Measurements from ENCODE around the gene ATP10A. TPM values are rescaled to one million over a fixed set of nuclear protein-coding genes. Genes with fewer than 3 reads are reported as not detected.
"Not testable (repeated sequence)": the region's sequence is repeated elsewhere in the genome, so short reads cannot be mapped to it uniquely, and the experiment has no call there.

The ATP10A gene
- polyA plus RNA-seq, 1 donor (not counting 4 experiments of a cell fraction or from before 2014, with no cell fraction given): not detected

DNA sequence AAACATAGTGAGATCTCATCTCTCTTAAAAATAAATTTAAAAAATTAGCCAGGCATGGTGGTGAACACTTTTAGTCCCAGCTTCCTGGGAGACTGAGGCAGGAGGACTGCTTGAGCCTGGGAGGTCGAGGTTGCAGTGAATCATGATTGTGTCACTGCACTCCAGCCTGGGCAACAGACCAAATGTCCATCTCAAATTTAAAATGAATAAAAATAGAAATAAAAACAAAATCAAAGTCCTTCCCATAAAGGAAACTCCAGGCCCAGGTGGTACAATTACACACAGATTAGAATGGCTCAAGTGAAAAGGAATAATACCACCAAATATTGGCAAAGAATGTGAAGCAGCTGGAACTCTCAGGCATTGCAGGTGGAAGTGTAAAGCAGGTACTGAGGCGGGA is 19.3 kb upstream of the ATP10A start:
- no peak overlapping the region for H3K4me2 ChIP-seq (ENCODE audit: control insufficient read depth, extremely low read depth, insufficient read depth, low read depth, low read length)
- H3K4me3 ChIP-seq (ENCODE audit: control insufficient read depth in 2 of 3, extremely low read depth in 1 of 3, insufficient read depth in 2 of 3, low read depth in 1 of 3, low read length in 3 of 3): no peak overlapping the region
- H3K36me3 ChIP-seq (ENCODE audit: control insufficient read depth in 2 of 2, extremely low read depth in 1 of 2, insufficient read depth in 2 of 2, low read length in 2 of 2): no peaks in the 10 kb centered on the region
- H3K9me3 ChIP-seq (ENCODE audit: control insufficient read depth, low read depth, low read length): peaks cover 3% of the 10 kb centered on the region
- FAIRE-seq (no peak), DNase-seq (ENCODE audit: low read depth, low spot score) (no peak)
- no peaks in the 10 kb centered on the region for H4K20me1 ChIP-seq (ENCODE audit: control insufficient read depth, extremely low read depth, insufficient read depth, low read length)
- no peaks in the 10 kb centered on the region for H3K9me1 ChIP-seq (ENCODE audit: control insufficient read depth, extremely low read depth, insufficient read depth, low read length)
- no peak overlapping the region for H2AFZ ChIP-seq (ENCODE audit: control insufficient read depth, low read length)
- no peaks in the 10 kb centered on the region for H3K79me2 ChIP-seq (ENCODE audit: control insufficient read depth, insufficient read depth, low read length)
- TF ChIP-seq EZH2 (IDR thresholded peaks at IDR 0.05; ENCODE audit: low read length): no peak
- TF ChIP-seq, protein P1, sequence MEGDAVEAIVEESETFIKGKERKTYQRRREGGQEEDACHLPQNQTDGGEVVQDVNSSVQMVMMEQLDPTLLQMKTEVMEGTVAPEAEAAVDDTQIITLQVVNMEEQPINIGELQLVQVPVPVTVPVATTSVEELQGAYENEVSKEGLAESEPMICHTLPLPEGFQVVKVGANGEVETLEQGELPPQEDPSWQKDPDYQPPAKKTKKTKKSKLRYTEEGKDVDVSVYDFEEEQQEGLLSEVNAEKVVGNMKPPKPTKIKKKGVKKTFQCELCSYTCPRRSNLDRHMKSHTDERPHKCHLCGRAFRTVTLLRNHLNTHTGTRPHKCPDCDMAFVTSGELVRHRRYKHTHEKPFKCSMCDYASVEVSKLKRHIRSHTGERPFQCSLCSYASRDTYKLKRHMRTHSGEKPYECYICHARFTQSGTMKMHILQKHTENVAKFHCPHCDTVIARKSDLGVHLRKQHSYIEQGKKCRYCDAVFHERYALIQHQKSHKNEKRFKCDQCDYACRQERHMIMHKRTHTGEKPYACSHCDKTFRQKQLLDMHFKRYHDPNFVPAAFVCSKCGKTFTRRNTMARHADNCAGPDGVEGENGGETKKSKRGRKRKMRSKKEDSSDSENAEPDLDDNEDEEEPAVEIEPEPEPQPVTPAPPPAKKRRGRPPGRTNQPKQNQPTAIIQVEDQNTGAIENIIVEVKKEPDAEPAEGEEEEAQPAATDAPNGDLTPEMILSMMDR (optimal IDR thresholded peaks at IDR 0.05 in 1 of 3, IDR thresholded peaks at IDR 0.05 in 1 of 3, conservative IDR thresholded peaks at IDR 0.05 in 1 of 3; ENCODE audit: extremely low read depth in 1 of 3, insufficient read depth in 2 of 3, low read length in 3 of 3): no peak
- H3K9ac ChIP-seq (ENCODE audit: control insufficient read depth, extremely low read depth, insufficient read depth, low read length): no peak overlapping the region
- no peak overlapping the region for H3K27ac ChIP-seq (ENCODE audit: control insufficient read depth, insufficient read depth, low read length)
- H3K27me3 ChIP-seq (ENCODE audit: control insufficient read depth, extremely low read depth, insufficient read depth, low read length): no peaks in the 10 kb centered on the region
- dilution Hi-C loops (cut with MboI; ENCODE audit: extremely low pct_ligation_motif_present, low sequenced_read_pairs): no loop called here
- H3K4me1 ChIP-seq (ENCODE audit: control insufficient read depth, extremely low read depth, insufficient read depth, low read length): no peaks in the 10 kb centered on the region

DNA sequence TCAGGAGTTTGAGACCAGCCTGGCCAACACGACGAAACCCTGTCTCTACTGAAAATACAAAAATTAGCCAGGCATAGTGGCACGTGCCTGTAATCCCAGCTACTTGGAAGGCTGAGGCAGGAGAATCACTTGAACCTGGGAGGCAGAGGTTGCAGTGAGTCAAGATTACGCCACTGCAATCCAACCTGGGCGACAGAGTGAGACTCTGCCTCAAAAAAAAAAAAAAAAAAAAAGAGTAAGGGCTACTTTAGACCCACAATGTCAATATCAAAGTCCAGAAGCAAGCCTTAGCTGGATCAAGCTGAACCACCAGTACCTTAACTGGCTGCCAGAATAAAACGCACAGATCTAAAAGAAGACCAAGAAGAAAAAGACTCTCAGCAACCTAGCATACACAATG is 17.8 kb upstream of the ATP10A start:
- H3K9me1 ChIP-seq (ENCODE audit: control insufficient read depth, extremely low read depth, insufficient read depth, low read length); H3K27ac ChIP-seq (ENCODE audit: control insufficient read depth, insufficient read depth, low read length); H3K9ac ChIP-seq (ENCODE audit: control insufficient read depth, extremely low read depth, insufficient read depth, low read length); H4K20me1 ChIP-seq (ENCODE audit: control insufficient read depth, extremely low read depth, insufficient read depth, low read length); H3K4me3 ChIP-seq (ENCODE audit: control insufficient read depth in 2 of 3, extremely low read depth in 1 of 3, insufficient read depth in 2 of 3, low read depth in 1 of 3, low read length in 3 of 3); H3K4me2 ChIP-seq (ENCODE audit: control insufficient read depth, extremely low read depth, insufficient read depth, low read depth, low read length); dilution Hi-C loops (cut with MboI; ENCODE audit: extremely low pct_ligation_motif_present, low sequenced_read_pairs); H2AFZ ChIP-seq (ENCODE audit: control insufficient read depth, low read length); H3K36me3 ChIP-seq (ENCODE audit: control insufficient read depth in 2 of 2, extremely low read depth in 1 of 2, insufficient read depth in 2 of 2, low read length in 2 of 2); DNase-seq (ENCODE audit: low read depth, low spot score); H3K4me1 ChIP-seq (ENCODE audit: control insufficient read depth, extremely low read depth, insufficient read depth, low read length); H3K27me3 ChIP-seq (ENCODE audit: control insufficient read depth, extremely low read depth, insufficient read depth, low read length); FAIRE-seq; H3K9me3 ChIP-seq (ENCODE audit: control insufficient read depth, low read depth, low read length); H3K79me2 ChIP-seq (ENCODE audit: control insufficient read depth, insufficient read depth, low read length): not testable (repeated sequence)

DNA sequence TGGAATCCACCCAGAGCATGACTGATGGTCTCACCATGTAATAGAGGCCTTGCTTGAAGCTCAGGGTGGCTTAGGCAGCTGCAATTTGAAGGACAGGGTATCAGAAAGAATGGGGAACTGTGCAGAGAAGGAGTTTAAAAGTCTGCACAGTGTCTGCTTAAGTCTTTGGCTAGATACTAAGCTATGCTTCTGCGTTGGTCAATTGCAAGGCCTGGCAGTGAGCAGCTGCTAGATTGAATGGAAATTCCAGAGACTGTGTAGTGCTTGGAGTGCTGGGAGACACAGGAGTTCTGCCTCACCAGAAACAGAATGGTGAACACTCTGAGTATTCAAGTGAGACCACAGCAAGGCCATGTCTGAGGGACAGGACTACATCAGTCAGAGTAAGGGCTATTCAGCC is 17.3 kb upstream of the ATP10A start:
- Histone ChIP-seq H3K9me1 (ENCODE audit: control insufficient read depth, extremely low read depth, insufficient read depth, low read length) (no peaks in the 10 kb centered on the region), H3K4me2 (ENCODE audit: control insufficient read depth, extremely low read depth, insufficient read depth, low read depth, low read length) (no peak overlapping the region), H3K79me2 (ENCODE audit: control insufficient read depth, insufficient read depth, low read length) (no peaks in the 10 kb centered on the region), H3K4me3 (ENCODE audit: control insufficient read depth in 2 of 3, extremely low read depth in 1 of 3, insufficient read depth in 2 of 3, low read depth in 1 of 3, low read length in 3 of 3) (no peak overlapping the region), H3K27me3 (ENCODE audit: control insufficient read depth, extremely low read depth, insufficient read depth, low read length) (no peaks in the 10 kb centered on the region), H3K9me3 (ENCODE audit: control insufficient read depth, low read depth, low read length) (peaks cover 2% of the 10 kb centered on the region), H3K36me3 (ENCODE audit: control insufficient read depth in 2 of 2, extremely low read depth in 1 of 2, insufficient read depth in 2 of 2, low read length in 2 of 2) (no peaks in the 10 kb centered on the region), H2AFZ (ENCODE audit: control insufficient read depth, low read length) (no peak overlapping the region), H4K20me1 (ENCODE audit: control insufficient read depth, extremely low read depth, insufficient read depth, low read length) (no peaks in the 10 kb centered on the region), H3K27ac (ENCODE audit: control insufficient read depth, insufficient read depth, low read length) (no peak overlapping the region), H3K9ac (ENCODE audit: control insufficient read depth, extremely low read depth, insufficient read depth, low read length) (no peak overlapping the region), H3K4me1 (ENCODE audit: control insufficient read depth, extremely low read depth, insufficient read depth, low read length) (no peaks in the 10 kb centered on the region)
- no peak for DNase-seq (ENCODE audit: low read depth, low spot score)
- TF ChIP-seq, protein P1 (optimal IDR thresholded peaks at IDR 0.05 in 1 of 3, IDR thresholded peaks at IDR 0.05 in 1 of 3, conservative IDR thresholded peaks at IDR 0.05 in 1 of 3; ENCODE audit: extremely low read depth in 1 of 3, insufficient read depth in 2 of 3, low read length in 3 of 3): no peak
- TF ChIP-seq EZH2 (IDR thresholded peaks at IDR 0.05; ENCODE audit: low read length): no peak
- dilution Hi-C loops (cut with MboI; ENCODE audit: extremely low pct_ligation_motif_present, low sequenced_read_pairs): no loop called here
- no peak for FAIRE-seq
